SK-N-SH treated with all-trans-retinoic acid at 6 μM for 48 hours (cell line): ENCODE measurements around the gene PUDP.

ENCODE experiments used
- ARNTL ChIP-seq: fragments of 450-650 bp; formaldehyde crosslinking; IDR thresholded peaks from 2 replicates; pipeline ENCODE4 v1.5.0; 2020; ENCODE audit warnings: low read depth, mild to moderate bottlenecking, moderate library complexity, borderline replicate concordance
- ISL1 ChIP-seq: fragments of 250-450 bp; sonication (Bioruptor Pico); IDR thresholded peaks from 2 replicates; pipeline ENCODE4 v2.1.2; 2022; ENCODE audit warnings: mild to moderate bottlenecking, moderate library complexity
- OSR1 ChIP-seq: fragments of 250-450 bp; sonication (Bioruptor Pico); IDR thresholded peaks from 2 replicates; pipeline ENCODE4 v1.8.0; 2022; ENCODE audit warnings: moderate library complexity, mild to moderate bottlenecking, inconsistent platforms
- RARB ChIP-seq: fragments of 250-450 bp; sonication (Bioruptor Pico); IDR thresholded peaks from 2 replicates; pipeline ENCODE4 v1.8.0; 2021; ENCODE audit warnings: mild to moderate bottlenecking, moderate library complexity
- TCF4 ChIP-seq: fragments of 250-450 bp; sonication (Bioruptor Pico); IDR thresholded peaks from 2 replicates; pipeline ENCODE4 v1.8.0; 2021; ENCODE audit warnings: mild to moderate bottlenecking, moderate library complexity, borderline replicate concordance
- ZFP3 ChIP-seq: fragments of 250-450 bp; sonication (Bioruptor Pico); IDR thresholded peaks from 2 replicates; pipeline ENCODE4 v1.5.0; 2020; ENCODE audit warnings: mild to moderate bottlenecking, moderate library complexity

- no peak for TF ChIP-seq ZFP3 (CRISPR knock-in tag)
- TF ChIP-seq TCF4 (CRISPR knock-in tag) = no peak
- no peak for TF ChIP-seq ARNTL (CRISPR knock-in tag)
- TF ChIP-seq OSR1 (CRISPR knock-in tag) = no peak
- TF ChIP-seq ISL1 (CRISPR knock-in tag) = no peak
- TF ChIP-seq RARB (CRISPR knock-in tag) = no peak
Observed at GRCh38 chrX:7156879-7157278, 8.9 kb upstream of the PUDP start.
